NCI-H1105 (cell line): Measurements from ENCODE around the gene LASP1NB.

ENCODE experiments used
- DNase-seq: peaks from one replicate; lab custom pipeline; 2025; lab: John Stamatoyannopoulos, UW

The LASP1NB gene

DNA sequence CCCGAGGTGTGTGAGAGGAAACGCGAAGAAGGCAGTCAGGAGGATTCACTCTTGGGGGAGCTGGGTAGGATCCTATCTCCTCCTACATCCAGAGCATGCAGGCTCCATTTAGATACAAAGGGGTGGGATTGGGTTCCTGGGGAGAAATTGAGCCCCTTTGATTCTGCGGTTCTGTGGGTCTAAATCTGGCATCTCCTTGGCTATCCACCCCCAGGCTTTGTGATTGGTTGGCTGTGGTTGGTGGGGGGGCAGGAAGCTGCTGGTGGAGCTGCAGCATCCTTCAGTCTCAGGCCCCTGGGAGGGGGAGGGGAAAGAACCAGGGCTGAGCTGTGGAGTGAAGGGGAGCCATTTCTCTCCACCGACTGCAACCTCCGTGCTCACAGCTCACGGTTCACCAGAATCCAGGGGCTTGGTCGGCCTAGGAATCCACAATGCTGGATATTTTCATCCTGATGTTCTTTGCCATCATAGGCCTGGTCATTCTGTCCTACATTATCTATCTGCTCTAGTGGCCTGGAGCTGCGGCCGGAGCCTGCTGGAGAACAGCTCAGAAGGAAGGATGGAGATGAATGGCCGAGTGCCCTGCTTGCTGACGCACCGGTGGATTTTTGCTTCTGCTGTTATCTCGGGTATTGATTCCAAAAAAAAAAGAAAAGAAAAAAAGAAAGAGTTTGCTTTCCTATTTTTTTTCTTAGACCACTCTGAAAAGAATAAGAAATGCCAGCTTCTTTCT lies at the start of gene LASP1NB:
LASP1NB (plus strand) TSS at position 352 of the 733 bp plus-strand sequence.
- DNase-seq, result no peak

DNA sequence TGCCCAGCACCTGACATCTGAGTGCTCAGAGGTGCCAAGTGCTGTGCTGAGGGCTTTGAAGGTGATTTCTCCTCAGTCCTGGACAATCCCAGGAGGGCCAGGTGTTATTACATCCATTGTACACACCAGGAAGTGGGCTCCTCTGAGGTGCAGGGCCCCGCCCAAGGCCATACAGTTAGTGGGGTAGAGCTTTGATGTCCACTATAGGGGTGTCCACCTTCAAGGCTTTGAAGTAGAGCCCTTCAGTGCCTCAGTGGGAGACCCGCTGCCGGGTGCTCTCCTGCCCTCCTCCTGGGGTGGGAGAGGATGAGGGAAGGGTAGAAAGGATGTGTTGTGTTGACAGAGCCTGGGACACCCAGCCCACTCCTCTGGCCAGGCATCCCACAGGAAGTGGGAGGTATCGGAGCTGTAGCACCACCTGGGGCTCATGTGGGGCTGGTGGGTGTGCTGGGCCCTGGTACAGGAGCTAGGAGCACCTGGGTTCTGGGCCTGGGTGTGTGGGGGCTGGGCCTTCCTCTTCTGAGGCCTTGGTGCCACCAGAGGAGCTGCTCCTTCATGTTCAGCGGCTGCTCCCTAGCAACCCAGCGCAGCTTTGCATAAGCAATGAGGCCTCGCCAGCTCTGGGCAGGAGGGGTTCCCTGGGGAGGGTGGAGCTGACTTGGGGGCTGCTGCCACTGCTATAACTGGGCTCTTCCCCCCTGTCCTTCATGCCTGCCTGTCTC lies 48.1 kb upstream of the LASP1NB start:
- DNase-seq, result no peak

DNA sequence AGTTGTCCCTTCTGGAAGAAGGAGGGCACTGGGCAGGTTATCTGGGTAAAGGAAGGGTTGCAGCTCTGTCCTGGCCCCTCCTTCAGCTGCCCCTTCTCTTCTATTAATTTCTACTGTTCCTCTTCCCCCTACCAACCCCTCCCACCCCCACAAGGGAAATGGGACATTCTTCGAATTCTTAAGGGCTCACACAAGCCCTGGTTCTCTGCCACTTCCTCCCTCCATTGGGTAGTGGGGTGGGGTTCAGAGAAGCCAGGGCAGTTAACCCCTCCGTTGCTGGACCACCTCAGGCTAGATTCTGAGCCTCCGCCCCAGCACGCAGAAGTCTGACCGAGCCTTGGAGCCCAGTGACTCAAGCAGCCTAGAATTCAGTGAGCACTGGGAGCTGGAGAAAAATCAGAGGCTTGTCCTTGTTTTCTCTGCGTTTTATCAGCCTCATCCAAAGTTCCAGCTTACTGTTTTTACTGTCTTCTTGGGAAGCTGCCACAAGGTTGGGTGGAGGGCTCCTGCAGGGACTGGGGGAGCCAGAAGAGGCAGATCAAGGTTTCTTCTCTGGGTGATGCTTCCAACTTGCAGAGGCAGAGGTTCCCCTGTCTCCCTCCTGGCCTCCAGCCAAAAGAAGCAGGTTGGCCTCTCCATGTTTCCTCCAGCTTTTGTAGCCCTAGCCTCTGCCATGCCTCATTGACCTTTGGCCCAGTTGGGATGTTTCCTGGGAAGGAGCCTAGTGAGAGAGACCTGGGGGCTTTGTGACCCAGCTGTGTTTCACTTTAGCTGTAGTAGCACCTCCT lies 45.3 kb upstream of the LASP1NB start:
- no peak for DNase-seq

DNA sequence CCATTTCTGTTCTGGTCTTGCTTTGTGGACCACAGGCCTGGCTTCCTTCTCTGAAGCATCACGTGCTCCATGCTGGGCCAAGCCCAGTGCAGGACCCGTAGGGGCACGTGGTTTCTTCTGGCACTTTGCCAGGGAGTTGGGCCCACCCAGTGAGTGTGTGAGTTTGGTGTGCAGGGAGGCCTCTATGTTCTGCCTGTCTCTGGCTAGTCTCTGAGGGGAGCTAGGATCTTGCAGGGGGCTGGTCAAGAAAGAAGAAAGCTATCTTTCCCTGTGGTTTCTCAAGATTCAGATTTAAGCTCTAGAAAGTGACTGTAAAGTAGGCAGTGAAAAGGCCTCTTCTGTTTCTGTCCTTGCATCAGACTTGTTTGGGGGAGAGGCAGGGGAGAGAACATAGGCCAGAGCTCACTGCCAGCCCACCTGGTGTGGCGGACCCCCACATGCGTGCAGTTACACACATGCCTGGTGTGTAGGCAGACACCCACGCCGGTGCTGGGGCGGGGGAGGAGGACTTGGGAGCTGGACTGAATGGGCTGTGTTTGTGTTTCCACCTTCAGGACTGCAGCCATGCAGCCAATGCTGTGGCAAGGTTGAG lies 43.7 kb upstream of the LASP1NB start:
- no peak for DNase-seq

DNA sequence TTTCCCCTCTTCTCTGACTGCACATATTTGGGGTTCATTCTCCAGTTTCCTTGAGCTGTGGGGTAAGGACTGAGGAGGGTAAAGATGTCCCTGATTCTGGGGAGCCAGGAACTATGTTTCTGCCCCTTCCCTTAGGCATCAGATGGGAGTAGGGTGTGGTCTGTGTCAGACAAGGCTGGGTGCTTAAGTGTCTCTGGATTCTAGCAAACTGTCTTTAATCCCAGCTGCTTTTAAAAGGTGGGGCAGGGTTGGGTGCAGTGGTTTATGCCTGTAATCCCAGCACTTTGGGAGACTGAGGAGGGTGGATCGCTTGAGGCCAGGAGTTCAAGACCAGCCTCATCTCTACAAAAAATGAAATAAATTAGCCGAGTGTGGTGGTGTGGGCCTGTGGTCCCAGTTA lies 42.5 kb upstream of the LASP1NB start:
- DNase-seq, result no peak

DNA sequence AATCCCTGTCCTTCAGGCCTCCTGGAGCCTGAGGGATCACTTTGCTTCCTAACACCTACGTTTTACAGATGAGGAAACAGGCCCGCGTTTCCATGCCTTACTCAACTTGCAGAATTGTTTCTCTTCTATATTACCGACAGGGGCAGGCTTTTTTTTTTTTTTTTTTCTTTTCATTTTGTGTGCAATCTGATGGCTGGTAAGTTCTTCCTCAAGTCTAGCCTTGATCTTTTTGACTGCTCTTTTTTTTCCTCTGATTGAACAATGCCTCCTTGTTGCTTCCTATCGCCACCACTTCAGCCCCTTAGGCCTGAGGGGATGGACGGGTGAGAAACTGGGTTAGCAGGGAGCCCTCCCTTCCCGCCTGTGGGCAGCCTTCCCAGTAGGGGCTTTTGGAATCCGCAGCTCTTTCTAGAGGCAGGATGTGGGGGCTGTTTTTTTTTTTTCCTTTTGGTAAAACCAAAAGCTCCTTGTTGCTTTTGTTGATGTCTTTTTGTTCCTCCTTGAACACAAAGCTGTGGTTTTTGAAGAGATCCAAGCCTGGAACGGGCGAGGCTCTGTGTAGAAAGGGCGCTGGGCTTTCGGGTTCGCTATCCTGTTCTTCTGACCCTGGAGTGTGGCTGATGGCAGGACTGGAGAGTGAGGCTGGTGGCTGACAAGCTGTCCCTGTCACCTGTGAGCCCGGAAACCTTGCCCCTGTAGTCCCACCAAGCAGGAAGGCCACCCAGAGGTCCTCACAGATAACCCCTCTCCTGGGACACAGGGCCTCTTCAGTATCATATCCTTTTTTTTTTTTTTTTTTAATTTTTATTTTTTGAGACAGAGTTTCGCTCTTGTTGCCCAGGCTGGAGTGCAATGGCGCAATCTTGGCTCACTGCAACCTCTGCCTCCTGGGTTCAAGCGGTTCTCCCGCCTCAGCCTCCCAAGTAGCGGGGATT lies 41.6 kb upstream of the LASP1NB start:
- no peak for DNase-seq

DNA sequence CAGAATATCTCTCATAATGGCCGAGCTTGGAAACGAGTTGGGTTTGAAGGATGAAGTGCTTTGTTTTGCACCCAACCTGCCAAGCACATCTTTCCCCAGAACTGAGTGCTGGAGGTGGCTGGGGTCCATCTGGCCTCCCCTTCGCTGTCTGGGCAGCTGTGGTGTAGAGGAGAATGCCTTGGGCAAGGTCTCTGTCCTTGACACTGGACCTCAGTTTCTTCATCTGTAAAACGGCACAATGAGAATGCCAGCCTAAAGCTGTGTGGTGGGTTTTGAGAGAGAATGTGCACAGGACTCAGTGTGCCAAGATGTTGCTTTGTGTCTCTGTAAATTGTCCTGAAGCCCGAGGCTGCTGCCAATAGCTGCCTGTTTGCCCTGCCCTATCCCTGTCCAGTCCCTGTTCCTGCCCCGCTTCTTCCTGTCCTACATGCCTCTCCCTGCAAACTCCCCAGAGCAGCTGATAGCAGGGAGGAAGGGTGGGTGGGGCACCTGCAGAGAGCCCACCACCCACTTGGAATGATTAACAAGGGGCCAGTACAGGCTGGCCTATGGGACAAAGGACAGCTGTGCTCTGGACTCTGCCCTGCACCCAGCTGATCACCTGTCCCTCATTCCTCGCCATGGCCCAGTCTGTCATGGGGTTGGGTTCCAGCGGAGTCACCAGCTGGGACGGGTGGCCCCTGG lies 40.2 kb upstream of the LASP1NB start:
- no peak for DNase-seq

DNA sequence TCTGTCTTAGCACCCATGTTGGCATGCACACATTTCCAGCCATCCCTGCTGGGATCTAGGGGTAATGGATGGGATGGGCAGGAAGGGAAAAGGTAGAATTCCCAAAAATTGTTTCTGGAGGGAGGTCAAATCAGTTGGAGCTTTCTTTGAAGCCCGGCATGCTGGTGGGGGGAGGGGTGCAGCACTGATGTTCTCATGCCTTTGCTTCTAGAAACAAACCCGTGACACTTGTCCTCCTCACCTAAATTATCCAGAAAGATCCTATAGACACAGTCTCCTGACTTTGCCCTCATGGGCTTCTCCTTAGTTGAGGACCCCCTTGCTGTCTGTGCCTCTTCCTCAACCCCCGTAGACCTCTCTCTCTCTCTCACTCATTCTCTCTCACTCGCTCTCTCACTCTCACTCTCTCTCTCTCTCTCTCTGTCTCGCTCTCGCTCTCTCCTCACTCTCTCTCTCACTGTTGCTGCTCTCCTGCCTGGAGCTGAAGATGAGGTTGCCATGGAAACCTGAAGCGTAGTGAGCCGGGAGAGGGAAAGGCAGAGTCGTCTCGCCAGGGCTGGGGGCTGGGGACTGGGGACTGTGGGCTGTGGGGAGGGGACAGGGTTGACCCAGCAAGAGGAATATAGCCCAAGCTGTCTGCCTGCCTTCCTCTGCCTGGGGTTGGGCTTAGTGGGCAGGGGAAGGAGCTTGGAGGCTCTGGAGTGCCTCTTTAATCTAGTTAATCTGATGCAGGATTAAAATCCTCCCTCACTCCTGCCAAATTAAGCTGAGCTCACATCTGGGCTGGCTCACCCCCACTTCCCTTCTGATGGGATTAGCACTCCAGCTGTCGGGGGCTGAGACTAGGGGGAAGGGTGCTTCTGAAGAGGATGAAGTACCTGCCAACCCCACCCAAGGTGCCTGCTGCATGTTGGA lies 39.4 kb upstream of the LASP1NB start:
- no peak for DNase-seq

DNA sequence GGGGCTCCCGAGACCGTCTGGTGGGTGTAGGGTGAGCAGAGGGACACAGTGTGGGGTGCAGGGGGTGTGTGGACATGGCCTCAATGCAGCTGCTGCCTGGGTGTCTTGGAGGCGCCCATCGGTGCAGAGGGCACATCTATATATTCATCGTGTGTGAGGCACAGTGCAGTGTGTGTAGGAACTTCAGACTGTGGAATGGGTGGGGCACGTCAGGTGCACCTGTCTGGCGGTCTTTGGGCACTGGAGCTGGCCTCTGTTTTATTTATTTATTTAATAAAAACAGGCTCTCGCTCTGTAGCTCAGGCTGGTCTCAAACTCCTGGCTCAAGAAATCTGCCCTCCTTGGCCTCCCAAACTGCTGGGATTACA lies 38.8 kb upstream of the LASP1NB start:
- no peak for DNase-seq

DNA sequence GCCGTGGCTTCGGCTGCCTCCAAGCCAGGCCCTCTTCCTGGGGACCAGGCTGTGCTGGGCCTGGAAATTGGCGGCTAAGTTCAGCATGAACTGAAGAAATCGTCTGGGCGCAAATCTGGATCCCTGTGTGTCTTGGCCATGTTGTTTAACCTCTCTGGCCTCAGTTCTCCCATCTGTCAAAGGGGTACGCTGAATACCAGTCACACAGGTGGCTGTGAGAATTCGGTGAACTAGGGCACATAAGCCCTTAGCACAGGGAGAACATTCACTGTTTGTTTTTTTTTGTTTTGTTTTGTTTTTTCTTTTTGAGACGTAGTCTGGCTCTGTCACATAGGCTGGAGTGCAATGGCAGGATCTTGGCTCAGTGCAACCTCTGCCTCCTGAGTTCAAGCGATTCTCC lies 36.6 kb upstream of the LASP1NB start:
- DNase-seq, result no peak

DNA sequence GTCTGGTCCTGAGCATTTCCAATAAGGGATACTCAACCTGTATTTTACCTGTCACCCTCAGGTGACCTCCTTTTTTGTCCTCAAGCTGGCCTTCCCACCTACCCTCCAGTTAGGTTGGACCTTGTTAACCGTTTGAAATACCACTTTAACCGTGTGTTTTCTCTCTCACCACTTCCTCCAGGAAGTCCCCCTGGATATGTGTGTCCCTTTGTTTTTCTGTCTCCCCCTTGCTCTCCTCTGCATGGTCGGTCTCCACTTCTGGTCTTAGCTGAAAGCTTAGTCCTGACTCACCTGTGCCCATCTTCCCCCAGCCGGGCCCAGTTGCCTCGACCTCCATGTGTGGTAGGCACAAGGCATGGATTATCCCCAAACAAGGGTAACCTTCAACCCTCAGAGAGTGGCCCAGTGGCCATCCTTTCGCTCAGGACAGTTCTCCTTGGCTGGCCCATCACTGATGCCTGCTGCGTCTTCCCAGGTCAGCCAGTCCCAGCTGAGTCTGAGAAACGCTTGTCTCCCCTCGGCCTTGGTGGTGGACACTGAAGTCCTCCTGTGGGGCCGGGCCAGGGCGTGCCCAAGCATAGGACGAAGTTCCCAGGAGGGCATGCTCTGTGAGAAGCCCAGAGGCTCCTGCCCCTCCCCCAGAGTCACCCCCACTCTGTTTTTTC lies 35.5 kb upstream of the LASP1NB start:
- no peak for DNase-seq

DNA sequence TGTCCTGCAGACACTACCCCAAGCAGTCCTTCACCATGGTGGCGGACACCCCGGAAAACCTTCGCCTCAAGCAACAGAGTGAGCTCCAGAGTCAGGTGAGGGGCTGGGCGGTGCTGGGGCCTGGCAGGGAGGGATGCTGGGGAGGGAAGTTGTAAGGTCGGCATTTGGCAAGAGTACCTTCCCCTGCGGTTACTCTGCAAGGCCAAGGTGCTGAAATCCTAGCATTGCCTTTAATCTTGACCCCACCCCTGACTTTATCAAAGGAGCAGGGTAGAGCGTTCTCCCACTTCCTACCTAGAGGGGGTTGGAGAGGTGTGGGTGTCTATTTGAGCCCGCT lies 35.0 kb upstream of the LASP1NB start:
- DNase-seq, result no peak

DNA sequence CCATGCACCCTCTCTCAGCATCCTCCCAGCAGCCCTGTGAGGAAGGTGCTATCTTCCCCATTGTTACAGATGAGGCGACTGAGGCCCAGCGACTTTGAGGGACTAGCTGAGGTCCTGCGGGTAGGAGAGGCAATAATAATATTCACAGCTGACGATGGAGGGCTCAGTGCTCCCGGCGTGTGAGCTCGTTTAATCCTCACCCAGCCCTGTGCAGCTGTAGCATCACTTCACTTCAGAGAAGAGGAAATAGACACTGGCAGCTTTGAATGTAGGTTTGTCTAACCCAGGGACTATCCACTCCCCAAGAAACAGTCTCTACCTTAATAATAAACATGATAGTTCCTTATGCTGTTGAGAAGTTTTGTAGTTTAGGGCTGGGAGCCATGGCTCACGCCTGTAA lies 34.0 kb upstream of the LASP1NB start:
- no peak for DNase-seq

DNA sequence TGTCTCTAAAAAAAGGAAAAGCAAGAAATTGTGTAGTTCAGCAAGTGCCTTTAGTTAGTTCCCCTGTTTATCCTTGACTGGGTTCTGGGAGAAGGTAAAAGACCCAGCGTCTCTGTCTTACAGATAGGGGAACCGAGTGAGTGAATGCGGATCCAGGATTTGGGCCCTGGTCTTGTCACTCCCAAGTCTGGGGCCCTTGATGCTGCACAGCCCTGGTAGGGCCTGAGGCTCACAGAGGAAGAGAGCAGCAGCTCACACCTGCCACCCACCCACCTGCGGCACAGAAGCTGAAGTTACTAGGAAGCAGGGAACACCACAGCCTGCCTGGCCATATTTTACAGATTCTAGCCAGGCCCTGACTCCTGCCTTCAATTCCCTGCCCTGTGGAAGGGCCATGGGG lies 33.3 kb upstream of the LASP1NB start:
- DNase-seq, result no peak

DNA sequence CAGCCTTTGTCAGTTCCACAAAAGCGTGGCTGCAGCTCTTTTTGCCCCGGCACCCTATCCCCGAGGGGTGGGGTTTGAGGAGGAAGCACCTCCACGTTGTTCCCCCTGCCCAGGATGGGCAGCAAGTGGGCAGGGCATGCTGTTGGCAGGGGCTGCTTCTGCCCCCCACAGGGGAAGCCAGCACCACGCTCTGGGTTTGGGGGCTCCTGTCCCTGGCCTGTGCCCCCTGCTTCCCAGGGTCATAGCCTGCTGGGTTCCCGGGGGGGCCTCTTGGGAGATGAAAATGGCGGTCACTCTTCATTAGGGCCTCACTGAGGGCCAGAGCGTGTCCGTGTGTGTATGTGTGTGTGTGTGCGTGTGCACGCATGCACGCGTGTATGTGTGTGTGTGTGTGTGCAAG lies 32.8 kb upstream of the LASP1NB start:
- DNase-seq, result no peak

DNA sequence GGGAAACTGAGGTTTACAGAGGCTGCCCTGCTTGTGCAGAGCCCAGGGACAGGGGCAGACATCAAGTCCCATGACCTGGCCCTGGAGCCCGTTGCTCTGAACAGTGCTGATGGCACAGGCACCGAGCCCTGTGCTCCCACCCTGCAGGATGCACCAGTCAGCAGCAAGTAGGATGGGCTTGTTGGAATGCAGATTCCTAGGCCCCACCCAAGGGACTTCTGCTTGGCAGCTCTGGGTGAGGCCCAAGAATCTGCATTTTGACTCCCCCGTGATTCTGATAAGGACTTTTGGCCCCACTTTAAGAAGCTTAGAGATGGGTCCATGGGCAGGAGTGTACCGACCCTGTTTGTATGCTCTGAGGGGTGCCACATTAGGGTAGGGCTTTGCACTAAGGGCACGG lies 32.3 kb upstream of the LASP1NB start:
- DNase-seq, result no peak

DNA sequence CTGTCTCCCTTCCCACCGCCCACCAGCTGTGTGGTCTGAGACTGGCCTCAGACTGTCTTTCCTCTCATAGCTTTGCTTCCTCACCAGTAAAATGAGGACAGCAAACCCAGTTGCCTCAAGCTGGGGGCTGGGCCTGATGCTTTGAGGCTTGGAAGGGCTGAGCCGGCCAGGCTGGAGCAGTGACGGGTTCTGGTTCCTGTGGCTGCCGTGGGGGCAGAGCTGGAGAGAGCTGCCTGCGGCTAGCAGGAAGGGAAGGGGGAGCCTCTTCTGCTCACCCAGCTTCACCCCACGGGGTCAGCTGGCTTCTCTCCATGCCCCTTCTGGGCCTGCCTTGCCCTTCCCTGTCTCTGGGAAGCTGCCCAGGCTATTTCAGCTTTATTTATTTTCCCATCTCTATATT lies 31.8 kb upstream of the LASP1NB start:
- no peak for DNase-seq

DNA sequence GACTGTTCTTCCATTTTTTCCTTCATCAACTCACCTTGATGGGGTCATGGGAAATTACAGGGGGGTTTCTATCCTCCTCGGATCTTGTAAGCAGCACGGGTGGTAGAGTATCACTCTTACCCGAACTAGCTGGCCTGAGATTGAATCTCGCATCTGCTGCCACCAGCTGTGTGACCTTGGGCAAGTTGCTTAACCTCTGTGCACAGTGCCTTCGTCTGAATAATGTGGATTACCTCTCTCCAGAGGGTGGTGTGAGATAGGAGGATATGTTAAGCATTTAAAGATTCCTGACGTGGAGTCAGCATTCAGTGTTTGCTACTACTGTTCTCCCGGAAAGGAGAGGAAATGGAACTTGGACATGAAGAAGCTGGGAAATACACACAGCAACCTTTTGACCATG lies 31.1 kb upstream of the LASP1NB start:
- no peak for DNase-seq

DNA sequence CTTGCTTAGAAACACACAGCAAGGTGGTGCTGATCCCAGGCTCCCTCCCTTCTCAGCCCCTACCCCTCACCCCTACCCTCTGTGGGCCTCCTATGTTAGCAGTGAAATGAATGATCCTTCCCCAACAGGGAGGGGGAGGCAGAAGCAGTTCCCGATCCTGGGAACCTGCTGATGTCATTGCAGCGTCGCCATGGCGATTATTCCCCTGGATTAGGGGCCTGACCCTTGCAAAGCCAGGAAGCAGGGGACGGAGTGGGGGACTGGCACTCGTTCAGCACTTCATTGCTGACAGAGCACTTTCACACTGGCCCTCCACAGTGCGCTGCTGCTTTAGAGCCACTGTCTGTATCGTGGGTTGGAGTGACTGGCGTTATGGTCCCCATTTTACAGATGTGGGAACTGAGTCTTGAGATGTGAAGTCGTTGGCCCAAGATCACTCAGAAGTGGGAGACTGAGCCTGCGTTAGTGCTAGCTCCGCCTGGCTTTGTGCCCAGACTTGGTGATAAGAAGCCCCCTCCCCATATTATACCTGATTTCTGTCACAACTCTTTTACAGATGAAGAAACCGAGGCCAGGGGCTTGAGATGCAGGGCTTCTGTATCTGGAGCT lies 29.0 kb upstream of the LASP1NB start:
- no peak for DNase-seq
